ENCODE results near the gene CFHR3. TPM values are rescaled to one million over a fixed set of nuclear protein-coding genes. Genes with fewer than 3 reads are reported as not detected.

CFHR3 gene
- 0.06 to 0.21 TPM (median 0.12 TPM) in 4 of 5 replicates, not detected in the other for total RNA-seq (2022; extraction: Qiagen RNA extraction)

GRCh38 chr1:196774603-196775002 lies at the start of gene CFHR3:
CFHR3 (plus strand) TSS chr1:196774840; CDS start chr1:196774887, 47 bp downstream.

GRCh38 chr1:196819531-196819930 lies 44.9 kb downstream of the CFHR3 start, which contains the start of gene CFHR1:
CFHR1 (plus strand) TSS chr1:196819731; CDS start chr1:196819845, 114 bp downstream.

Other genes with a start within 250 kb of the CFHR3 start
- gene KCNT2, start 166.4 kb upstream of the CFHR3 start, total RNA-seq (2022; extraction: Qiagen RNA extraction) = 0.02 to 0.07 TPM (median 0.04 TPM) in 5 replicates
- 3.7 to 5.8 TPM (median 4.4 TPM) in 5 replicates for gene CFH, start 122.8 kb upstream of the CFHR3 start, total RNA-seq (2022; extraction: Qiagen RNA extraction)
- 0.17 to 0.19 TPM (median 0.18 TPM) in 5 replicates for gene CFHR1, start 44.9 kb downstream of the CFHR3 start, total RNA-seq (2022; extraction: Qiagen RNA extraction)
- gene CFHR4, start 113.2 kb downstream of the CFHR3 start, total RNA-seq (2022; extraction: Qiagen RNA extraction) = not detected in 5 replicates
- gene CFHR2, start 168.9 kb downstream of the CFHR3 start, total RNA-seq (2022; extraction: Qiagen RNA extraction) = not detected in 5 replicates
- not detected in 5 replicates for gene CFHR5, start 202.7 kb downstream of the CFHR3 start, total RNA-seq (2022; extraction: Qiagen RNA extraction)

Measured in A549 treated with dexamethasone at 1 μM for 4 hours (cell line).